Peyer's patch (tissue), 4 donors: ENCODE measurements around the gene EDRF1. TPM values are rescaled to one million over a fixed set of nuclear protein-coding genes. Genes with fewer than 3 reads are reported as not detected.
A peak's percentile ranks its signal among the peaks of the same experiment; 100 is the strongest.

Source experiments
- DNase-seq, 3 donors: peaks; one replicate each; pipeline ENCODE4 v3.0.0-alpha.2; 2017 to 2019
- H3K27ac ChIP-seq, 4 donors: fragments of 200-600 bp; sonication (generic); one replicate each; pipeline ENCODE4 v1.5.1; 2016 to 2019
- H3K27me3 ChIP-seq, 2 donors: fragments of 200-600 bp; sonication (generic); one replicate each; pipeline ENCODE4 v1.5.1; 2019
- H3K36me3 ChIP-seq, 3 donors: fragments of 200-600 bp; sonication (generic); one replicate each; pipeline ENCODE4 v1.5.1; 2016 to 2019
- H3K4me1 ChIP-seq, 4 donors: fragments of 200-600 bp; sonication (generic); one replicate each; pipeline ENCODE4 v1.5.1; 2016 to 2019
- H3K4me3 ChIP-seq, 4 donors: fragments of 200-600 bp; sonication (generic); 1 replicate in 3 of 4; 2 replicates in 1 of 4; pipeline ENCODE4 v1.5.1; 2016 to 2019; ENCODE audit warnings: mild to moderate bottlenecking in 1 of 4
- H3K9me3 ChIP-seq, 4 donors: fragments of 200-600 bp; sonication (generic); one replicate each; pipeline ENCODE4 v1.5.1; 2016 to 2019; ENCODE audit warnings: mild to moderate bottlenecking in 1 of 4
- POLR2A ChIP-seq, 2 donors: fragments of 450-650 bp; IDR thresholded peaks; one replicate each; pipeline ENCODE4 v1.5.1; 2017; ENCODE audit warnings: antibody characterized with exemption in 2 of 2, mild to moderate bottlenecking in 2 of 2, moderate library complexity in 2 of 2
- total RNA-seq, 4 donors: library from RNA; depleted of rRNA; stranded (reverse); fragments of >200 nt; gene quantifications; one replicate each; pipeline ENCODE4 v1.1.0, GENCODE V29; 2016
- TF ChIP-seq, protein P1 (sequence below), 6 experiments: fragments of 450-650 bp in 4 of 6; fragments of 200-600 bp in 2 of 6; sonication (generic) in 1 of 6; IDR thresholded peaks; one replicate each; pipeline ENCODE4 v1.5.1; 2017 to 2019; ENCODE audit warnings: antibody characterized with exemption in 6 of 6, mild to moderate bottlenecking in 3 of 6, moderate library complexity in 1 of 6

EDRF1 gene
- total RNA-seq, 4 donors from 2014 or later = 24.3 to 60.2 (median 36.5) TPM

DNA sequence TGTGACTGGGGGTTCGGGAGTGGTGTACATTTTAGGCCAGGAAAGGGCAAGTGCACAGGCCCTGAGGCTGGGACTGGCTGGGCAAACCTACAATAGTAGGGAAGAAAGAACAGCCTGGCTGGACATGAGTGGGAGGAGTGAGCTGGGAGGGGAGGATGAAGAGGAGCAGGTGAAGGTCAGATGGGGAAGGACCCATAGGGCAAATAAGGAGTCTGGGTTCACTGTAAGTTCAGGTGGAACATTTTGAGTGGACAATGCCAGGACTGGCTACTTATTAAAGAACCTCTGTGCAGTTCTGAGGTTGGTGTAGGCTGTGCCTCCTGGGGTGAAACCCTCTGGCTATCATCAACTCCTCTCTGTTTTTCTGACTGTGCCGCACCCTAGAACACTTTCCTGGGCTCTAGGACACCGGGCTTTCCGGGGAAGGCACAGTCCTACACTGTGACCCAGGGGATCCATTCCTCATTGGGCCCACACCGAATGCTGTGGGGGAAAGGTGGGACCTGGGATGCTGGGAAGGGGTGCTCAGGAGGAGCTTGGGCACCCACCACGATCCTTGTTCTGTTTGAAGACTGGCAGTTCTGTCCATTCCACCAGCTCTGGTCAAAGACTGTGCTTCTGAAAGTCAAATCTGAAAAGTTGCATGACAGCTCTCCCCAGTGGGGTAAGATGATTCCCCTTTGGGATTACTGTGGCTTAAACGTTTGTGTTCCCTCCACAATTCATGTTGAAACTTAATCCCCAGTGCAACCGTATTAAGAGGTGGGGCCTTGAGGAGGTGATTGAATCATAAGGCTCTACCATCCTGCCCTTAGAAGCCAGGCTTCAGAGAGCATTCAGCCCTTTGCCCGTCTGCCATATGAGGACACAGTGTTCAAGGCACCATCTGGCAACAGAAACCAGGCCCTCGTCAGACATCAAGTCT lies 60.2 kb downstream of the EDRF1 start:
- H3K36me3 ChIP-seq = no peaks in the 10 kb centered on the region
- no peaks in the 10 kb centered on the region for H3K27me3 ChIP-seq
- TF ChIP-seq POLR2A (IDR thresholded peaks at IDR 0.05) = no peak
- TF ChIP-seq, protein P1, sequence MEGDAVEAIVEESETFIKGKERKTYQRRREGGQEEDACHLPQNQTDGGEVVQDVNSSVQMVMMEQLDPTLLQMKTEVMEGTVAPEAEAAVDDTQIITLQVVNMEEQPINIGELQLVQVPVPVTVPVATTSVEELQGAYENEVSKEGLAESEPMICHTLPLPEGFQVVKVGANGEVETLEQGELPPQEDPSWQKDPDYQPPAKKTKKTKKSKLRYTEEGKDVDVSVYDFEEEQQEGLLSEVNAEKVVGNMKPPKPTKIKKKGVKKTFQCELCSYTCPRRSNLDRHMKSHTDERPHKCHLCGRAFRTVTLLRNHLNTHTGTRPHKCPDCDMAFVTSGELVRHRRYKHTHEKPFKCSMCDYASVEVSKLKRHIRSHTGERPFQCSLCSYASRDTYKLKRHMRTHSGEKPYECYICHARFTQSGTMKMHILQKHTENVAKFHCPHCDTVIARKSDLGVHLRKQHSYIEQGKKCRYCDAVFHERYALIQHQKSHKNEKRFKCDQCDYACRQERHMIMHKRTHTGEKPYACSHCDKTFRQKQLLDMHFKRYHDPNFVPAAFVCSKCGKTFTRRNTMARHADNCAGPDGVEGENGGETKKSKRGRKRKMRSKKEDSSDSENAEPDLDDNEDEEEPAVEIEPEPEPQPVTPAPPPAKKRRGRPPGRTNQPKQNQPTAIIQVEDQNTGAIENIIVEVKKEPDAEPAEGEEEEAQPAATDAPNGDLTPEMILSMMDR (IDR thresholded peaks at IDR 0.05) = no peak
- DNase-seq = no peak
- H3K4me1 ChIP-seq = no peaks in the 10 kb centered on the region
- no peaks in the 10 kb centered on the region for H3K9me3 ChIP-seq
- H3K27ac ChIP-seq = no peak overlapping the region
- no peak overlapping the region for H3K4me3 ChIP-seq

DNA sequence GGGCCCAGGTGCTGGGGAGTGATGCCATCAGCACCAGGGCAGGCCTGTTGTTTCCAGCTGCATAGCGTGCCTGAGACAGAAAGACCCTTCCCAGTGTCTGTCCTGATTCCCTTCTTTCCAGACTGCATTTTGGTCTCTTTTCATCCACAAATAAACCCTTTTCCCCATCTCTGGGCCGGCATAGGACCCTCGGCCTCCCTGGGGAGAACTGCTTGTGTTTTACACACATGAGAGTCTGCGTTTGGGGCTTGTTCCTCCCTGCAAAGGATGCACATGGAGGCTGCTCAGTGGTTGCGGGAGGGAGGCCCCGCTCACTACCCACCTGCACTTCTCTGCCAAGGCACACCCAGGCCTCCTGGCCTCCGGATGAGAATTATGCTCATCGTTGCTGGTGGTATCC lies 61.9 kb downstream of the EDRF1 start:
- H3K4me1 ChIP-seq = no peaks in the 10 kb centered on the region
- H3K27me3 ChIP-seq = no peaks in the 10 kb centered on the region
- no peak for TF ChIP-seq POLR2A (IDR thresholded peaks at IDR 0.05)
- TF ChIP-seq, protein P1 (IDR thresholded peaks at IDR 0.05) = no peak
- no peaks in the 10 kb centered on the region for H3K36me3 ChIP-seq
- H3K9me3 ChIP-seq = no peaks in the 10 kb centered on the region
- DNase-seq = no peak
- H3K27ac ChIP-seq = no peak overlapping the region
- H3K4me3 ChIP-seq = no peak overlapping the region

DNA sequence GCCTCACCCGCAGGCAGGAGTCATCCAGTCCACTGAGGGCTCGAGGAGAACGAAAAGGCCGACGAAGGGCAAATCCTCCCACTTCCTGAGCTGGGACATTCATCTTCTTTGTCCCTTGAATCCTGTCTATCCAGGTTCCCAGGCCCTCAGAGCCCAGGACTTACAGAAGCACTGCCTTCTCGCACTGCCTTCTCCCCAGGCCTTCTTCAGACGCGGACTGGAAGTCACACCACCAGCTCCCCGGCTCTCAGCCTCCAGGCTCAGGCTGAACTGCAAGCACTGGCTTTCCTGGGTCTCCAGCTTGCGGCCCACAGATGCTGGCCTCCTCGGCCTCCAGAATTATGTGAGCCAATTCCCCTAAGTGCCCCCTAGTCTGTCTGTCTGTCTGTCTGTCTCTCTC lies 62.5 kb downstream of the EDRF1 start:
- no peak for TF ChIP-seq POLR2A (IDR thresholded peaks at IDR 0.05)
- TF ChIP-seq, protein P1 (IDR thresholded peaks at IDR 0.05) = no peak
- no peaks in the 10 kb centered on the region for H3K36me3 ChIP-seq
- DNase-seq = peak in 1 of 3 donors; percentile 36
- no peak overlapping the region for H3K4me3 ChIP-seq
- H3K27ac ChIP-seq = no peak overlapping the region
- H3K9me3 ChIP-seq = no peaks in the 10 kb centered on the region
- H3K27me3 ChIP-seq = no peaks in the 10 kb centered on the region
- H3K4me1 ChIP-seq = no peaks in the 10 kb centered on the region

DNA sequence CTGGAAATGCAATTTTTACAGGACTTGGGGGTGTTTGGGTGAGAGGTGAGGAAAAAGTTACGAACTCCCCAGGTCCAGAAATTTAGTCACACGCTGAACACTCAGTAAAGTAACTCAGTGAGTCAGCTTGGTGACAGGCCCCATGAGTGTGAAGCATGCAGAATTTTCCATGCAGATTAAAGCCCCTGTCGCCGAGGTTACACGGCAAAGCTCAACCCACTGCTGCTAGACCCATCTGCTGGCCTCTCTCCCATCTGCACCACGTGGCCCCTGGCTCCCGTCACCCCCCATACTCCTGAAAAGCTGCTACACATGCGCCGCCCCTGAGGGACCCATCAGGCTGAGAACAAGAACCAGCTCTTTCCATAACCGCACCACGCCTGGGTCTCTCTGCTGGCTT lies 63.1 kb downstream of the EDRF1 start:
- peak in 1 of 3 donors; percentile 25 for DNase-seq
- no peak overlapping the region for H3K27ac ChIP-seq
- no peaks in the 10 kb centered on the region for H3K36me3 ChIP-seq
- no peaks in the 10 kb centered on the region for H3K4me1 ChIP-seq
- no peak overlapping the region for H3K4me3 ChIP-seq
- no peaks in the 10 kb centered on the region for H3K27me3 ChIP-seq
- TF ChIP-seq POLR2A (IDR thresholded peaks at IDR 0.05) = no peak
- no peaks in the 10 kb centered on the region for H3K9me3 ChIP-seq

DNA sequence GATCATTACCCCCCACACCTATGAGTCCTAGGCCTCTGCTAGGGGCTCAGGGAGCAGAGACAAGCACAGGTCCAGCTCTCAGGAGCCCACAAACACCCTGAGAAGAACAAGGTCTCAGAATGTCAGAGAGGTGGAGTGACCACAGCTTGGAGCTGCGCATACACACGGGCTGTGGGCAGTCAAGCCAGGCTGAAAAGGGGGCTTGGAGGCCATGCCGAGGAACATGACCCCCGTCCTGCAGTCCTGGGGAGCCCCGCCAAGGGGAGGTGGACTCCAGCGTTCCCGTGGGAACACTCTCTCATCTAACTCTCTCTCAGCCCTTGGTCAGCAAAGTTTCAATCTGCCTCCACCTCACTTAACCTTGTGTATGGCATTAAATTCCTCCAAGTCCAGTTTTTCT lies 63.9 kb downstream of the EDRF1 start:
- Histone ChIP-seq H3K36me3 (peaks cover 0 to 1% (median 0%) of the 10 kb centered on the region in 3 donors), H3K4me3 (no peak overlapping the region), H3K27ac (no peak overlapping the region), H3K27me3 (no peaks in the 10 kb centered on the region), H3K9me3 (no peaks in the 10 kb centered on the region), H3K4me1 (no peaks in the 10 kb centered on the region)
- TF ChIP-seq POLR2A (IDR thresholded peaks at IDR 0.05) = no peak
- TF ChIP-seq, protein P1 (IDR thresholded peaks at IDR 0.05) = no peak
- DNase-seq = peak in 1 of 3 donors; percentile 13

DNA sequence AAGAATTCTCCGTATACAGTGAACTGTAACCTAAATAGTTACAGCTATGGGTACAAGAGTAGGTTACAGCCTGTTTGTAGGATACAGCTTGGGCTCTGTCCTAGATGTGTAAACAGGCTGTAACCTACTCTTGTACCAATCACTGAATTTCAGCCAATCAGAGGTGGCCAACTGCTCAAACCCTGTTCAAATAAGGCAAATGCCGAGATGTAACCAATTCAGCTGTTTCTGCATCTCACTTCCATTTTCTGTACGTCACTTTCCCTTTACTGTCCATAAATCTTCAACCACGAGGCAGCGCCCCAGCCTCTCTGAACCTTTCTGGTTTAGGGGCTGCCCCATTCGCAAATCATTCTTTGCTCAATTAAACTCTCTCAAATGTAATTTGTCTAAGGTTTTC lies 64.4 kb downstream of the EDRF1 start:
- DNase-seq = peak in 1 of 3 donors; percentile 15
- peaks cover 0 to 7% (median 0%) of the 10 kb centered on the region in 3 donors for H3K36me3 ChIP-seq
- H3K4me3 ChIP-seq = no peak overlapping the region
- no peak overlapping the region for H3K27ac ChIP-seq
- no peaks in the 10 kb centered on the region for H3K9me3 ChIP-seq
- H3K4me1 ChIP-seq = no peaks in the 10 kb centered on the region
- TF ChIP-seq, protein P1 (IDR thresholded peaks at IDR 0.05) = no peak
- no peak for TF ChIP-seq POLR2A (IDR thresholded peaks at IDR 0.05)
- no peaks in the 10 kb centered on the region for H3K27me3 ChIP-seq
